ENCODE measurements around the gene PRPF19. TPM values are rescaled to one million over a fixed set of nuclear protein-coding genes. Genes with fewer than 3 reads are reported as not detected.

The PRPF19 gene
- polyA plus RNA-seq, 3 donors, result 134 to 141 (median 141) TPM

DNA sequence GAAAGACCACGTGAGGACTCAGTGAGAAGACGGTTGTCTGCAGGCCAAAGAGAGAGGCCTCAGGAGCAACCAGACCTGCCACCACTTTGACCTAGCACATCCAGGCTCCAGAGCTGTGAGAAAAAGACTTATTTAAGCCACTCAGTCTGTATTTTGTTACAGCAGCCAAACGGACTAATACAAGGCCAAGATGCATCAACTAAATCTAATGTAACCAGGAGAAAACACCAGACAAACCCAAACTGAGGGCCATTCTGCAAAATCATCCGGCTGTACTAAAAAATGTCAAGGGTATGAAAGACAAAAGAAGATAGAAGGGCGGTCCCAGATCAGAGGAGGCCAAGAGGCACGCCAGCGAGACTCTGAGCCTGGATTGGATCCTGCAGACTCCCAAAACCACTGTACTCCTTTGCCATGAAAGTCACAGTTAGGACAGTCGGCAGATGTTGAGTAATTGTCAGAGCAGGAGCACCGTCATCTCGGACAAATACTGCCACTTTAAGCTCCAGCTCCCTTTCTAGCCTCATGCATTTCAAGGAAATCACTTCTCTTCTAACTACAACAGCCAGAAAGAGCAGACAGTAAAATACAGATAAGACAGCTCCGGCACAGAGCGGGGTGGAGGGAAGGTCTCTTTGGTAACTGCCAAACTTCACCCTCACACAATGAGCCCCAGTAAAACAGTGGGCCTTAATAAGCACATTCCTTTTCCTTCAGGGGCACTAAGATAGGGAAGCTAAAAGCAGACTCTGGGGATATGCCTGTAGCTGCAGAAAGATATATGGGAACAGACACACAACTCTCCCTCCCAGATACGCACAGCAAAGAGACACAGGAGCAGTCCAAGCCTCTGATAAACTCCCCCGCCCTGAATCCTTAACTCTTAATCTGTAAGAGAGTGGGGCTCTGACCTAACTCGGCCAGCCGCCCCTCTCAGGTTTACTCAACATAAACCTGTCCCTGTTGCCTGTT lies 42.5 kb downstream of the PRPF19 start:
- no peak for DNase-seq

DNA sequence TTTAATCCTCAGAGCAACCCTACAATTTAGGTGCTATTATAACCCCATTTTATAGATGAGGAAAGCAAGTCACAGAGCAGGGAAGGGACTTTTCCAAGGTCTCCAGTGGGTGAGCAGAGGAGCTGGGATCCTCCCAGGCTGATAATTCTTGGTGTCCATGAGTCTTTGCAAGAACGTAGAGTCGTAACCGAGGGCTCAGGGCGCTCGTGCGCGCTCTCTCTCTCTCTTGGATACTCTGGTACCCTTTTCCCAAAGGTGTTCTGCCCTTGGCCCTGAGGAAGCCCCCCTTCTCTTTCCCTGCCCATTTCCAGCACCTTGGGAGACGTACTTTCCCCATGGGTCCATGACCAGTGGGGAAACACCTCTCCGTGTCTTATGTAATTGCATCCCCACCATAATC lies 44.2 kb downstream of the PRPF19 start:
- no peak for DNase-seq

DNA sequence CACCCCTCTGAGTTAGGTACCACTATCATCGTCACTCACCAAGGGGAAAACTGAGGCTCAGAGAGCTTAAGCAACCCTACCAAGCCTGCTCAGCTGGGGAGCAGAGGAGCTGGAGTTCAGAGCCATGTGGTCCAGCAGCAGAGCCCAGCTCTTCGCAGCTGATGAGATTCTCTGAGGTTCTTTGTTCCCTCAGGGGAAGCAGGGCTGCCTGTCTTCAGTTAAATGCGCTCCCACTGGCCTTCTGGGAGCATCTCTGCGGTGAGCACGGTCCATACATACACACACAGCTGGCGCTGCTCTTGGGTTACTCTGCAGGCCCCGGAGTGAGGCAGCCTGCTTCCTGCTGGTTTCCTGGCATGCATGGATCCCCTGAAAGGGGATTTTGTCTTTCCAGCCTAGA lies 45.4 kb downstream of the PRPF19 start:
- no peak for DNase-seq

DNA sequence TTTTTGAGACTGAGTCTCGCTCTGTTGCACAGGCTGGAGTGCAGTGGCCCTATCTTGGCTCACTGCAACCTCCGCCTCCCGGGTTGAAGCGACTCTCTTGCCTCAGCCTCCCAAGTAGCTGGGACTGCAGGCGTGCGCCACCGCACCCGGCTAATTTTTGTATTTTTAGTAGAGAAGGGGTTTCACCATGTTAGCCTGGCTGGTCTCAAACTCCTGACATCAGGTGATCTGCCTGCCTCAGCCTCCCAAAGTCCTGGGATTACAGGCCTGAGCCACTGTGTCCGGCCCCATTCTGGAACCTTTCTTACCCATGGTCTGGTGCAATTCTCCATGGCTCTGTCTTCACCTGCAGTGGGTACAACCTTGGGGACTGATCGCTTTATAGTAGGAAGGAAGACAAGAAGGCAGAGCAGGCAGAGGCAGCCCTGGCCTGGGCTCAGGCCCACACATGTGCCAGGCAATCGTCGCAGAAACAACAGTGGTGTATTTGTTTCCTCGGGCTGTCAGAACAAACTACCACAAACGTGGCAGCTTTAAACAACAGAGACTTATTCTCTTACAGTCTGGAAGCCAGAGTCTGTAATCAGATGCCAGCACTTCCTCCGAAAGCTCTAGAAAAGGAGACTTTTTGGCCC lies 46.7 kb downstream of the PRPF19 start:
- no peak for DNase-seq

DNA sequence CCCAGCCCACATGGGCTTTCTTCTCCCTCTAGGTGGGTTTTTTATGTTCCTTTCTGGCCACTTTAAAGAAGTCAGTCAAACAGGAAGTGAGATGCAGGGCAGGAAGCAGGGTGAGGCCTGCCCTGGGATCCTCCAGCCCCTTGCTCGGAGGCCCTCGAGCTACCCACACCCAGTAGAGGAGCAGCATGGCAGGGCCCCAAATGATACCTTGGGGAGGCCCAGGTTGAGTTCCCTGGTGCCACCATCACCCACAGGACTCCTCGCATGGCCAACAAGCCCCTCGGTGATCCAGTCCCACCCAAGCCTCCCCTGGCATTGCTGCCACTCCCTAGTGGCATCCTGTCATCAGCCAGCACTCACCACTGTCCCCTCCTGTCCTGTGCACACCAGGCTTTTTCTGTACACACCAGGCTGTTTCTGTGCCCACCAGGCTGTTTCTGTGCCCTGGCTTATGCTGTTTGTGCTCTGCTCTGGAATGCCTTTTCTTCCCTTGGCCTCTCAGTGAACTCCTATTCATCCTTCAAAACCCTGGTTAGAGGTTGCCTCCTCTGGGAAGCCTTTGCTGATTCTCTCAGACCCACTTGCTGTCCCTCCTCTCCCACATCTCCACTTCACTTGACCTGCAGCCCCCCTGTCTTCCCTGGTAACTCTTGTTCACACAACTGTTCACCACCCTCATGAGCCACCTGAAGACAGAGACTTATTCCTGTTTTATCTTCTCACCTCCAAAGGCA lies 47.5 kb downstream of the PRPF19 start:
- DNase-seq, result no peak

DNA sequence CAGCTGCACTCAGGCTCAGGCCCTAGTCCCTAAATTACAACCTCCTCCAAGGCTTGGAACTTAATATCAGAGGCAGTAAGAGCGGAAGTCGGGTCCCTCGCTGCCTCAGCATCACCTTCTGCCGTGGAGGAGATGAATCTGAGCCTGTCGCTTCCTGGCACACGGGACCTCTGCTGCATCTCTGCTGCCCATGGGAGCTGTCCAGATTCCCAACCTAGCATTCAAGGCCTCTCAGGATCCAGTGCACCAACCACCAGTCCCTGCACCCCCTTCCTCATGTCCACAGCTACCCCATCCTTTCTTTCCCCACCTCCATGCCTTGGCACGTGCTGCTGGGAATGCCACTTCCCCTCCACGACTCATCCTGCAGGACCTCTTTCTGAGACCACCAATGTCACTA lies 48.1 kb downstream of the PRPF19 start:
- no peak for DNase-seq

DNA sequence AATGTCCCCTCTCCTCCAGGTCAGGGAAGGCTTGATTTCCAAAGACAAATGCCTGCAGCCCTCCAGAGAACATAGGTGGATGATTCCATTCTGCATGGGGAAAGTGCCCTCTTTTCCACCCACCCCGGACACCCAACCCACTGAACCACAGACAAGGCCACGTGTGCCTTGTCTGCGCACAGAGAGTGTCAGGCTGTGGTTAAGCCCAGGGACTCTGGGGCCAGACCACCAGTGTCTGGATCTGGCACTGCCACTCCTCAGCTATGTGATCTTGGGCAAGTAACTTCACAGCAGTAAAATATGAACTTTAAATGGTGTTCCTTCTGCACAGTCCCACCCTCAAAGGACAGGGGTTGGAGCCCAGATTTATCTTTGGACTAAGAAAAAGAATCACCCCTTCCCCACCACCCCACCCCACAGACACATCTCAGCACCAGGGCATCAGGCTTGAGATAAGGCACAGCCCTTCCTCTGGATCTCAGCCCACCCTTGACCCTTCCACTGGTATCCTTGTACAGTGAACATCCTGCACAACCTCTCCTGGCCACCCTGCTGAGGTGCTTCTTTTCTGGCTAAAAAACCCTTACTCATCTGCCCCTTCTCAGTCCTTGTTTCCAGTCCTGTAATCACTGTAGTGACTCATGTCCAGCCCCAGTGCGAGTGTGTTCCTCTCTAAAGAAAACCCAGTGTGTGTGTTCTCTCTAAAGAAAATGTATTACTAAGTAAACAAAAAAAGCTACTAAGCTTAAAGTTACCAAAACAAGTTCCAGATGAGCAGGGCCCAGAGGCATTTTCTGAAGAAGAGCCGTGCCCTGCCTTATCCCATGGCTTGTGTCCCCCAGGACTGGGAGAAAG lies 48.8 kb downstream of the PRPF19 start:
- DNase-seq, result no peak

DNA sequence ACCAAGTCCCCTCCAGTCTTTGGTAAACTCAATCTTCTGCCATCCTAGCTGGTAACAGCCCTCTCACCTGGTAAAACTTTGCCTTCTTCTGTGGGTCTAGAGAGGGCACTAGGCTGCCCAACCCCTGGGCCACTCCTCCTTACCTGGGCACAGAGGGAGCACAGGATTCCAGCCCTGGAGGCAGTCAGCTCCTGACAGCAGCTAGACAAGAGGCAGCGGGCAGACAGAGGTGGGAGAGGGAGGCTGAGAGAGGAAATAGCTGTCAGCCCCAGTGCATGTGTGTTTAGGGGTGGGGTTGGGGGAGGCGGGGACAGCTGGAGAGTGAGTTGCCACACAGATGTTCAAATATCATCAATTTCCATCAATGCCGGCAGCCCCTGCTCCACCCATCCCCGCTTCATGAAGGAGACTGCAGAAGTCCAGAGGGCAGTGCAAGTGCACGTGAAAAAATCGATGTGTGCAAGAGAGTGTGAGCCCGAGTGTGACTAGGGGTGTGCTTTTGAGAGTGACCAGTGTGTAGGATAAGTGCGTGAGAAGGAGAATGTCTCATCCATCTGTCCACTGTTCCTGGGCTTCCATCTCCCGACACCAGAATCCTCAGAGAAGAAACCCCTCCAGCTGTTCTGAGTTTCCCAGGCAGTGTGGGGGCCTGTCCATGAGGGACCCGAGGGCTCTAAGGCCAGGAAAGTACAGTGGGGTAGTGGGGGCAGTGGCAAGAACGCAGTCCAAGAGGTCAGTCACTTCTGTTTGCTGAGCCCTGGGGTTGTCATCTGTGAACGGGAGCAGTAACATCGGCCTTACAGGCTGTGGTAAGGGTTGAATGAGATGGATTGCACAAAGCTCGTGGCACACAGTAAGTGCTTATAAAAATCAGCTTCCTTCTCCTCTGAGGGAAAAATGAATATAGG lies 50.4 kb downstream of the PRPF19 start, which contains the start of gene PTGDR2:
PTGDR2 (minus strand) TSS at position 225 of the 908 bp plus-strand sequence. CDS start 2,228 bp downstream, outside the sequence.
- no peak for DNase-seq

DNA sequence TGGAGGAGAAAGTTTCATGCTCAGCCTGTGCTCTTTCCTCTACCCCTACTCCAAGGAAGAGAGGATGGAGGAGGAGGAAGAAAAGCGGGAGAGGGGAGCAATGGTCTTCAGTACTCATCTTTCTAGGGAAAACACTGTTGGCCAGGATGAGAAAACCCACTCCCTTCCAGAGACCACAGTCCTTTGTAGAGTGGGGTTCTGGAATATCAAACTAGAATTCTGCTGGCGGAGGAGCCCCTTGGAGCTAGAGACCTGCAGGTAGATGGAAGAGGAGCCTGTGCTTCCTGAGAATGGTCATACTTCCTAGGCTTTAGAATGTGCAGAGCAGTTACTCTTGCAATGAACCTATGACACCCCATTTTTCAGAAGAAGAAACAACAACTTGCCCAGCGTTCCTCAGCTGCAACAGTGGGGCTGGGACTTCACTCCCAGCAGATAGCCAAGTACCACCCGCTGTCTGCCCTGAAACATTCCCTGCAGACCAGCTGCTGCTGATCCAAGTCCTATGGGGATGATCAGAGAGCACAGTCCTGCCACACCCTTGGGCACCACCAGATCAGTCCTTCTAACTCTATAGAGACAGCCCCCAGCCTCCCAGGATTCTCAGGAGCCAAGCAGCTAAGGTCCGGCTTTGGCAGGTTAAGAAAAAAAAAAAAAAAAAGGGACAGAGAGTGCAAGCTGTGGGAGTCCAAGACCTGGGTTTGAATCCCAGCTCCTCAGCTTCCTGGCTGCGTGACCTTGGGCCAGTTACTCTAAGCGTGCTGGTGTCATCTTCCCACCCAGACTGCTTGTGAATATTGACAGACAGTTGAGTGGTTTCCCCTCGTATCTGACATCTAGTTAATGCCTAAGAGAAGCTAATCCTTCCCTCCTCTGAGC lies 51.3 kb downstream of the PRPF19 start:
- no peak for DNase-seq

DNA sequence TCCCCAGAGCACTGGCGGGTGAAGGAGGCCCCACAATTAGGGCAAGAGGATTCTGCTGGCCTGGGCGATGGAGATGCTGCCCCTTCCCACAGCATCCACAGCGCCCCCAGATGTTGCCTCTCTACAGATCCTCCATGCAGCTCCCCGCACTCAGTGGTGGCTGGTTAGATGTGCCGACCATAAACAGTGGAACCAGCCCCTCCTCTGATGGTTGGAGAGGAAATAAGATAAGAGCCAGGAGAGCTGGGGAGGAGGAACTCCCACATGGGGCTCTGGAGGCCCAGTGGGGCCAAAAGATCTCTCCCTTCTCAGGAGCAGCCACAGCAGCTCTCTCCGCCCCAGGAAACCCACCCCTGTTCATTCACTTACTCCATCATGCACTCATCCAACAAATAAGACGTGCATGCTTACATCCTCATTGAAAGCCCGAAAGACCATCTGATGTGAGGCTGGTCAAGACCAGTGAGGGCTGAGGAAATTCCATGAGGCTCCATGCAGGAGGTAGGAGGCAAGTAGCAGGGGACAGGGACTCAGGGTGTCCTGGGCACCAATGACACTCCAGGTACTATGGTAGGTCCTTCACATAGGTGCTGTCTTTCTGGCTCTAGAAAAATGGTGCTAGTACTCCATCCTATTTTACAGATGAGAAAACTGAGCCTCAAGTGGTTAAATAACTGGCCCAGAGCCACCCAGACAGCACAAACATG lies 52.1 kb downstream of the PRPF19 start:
- no peak for DNase-seq

DNA sequence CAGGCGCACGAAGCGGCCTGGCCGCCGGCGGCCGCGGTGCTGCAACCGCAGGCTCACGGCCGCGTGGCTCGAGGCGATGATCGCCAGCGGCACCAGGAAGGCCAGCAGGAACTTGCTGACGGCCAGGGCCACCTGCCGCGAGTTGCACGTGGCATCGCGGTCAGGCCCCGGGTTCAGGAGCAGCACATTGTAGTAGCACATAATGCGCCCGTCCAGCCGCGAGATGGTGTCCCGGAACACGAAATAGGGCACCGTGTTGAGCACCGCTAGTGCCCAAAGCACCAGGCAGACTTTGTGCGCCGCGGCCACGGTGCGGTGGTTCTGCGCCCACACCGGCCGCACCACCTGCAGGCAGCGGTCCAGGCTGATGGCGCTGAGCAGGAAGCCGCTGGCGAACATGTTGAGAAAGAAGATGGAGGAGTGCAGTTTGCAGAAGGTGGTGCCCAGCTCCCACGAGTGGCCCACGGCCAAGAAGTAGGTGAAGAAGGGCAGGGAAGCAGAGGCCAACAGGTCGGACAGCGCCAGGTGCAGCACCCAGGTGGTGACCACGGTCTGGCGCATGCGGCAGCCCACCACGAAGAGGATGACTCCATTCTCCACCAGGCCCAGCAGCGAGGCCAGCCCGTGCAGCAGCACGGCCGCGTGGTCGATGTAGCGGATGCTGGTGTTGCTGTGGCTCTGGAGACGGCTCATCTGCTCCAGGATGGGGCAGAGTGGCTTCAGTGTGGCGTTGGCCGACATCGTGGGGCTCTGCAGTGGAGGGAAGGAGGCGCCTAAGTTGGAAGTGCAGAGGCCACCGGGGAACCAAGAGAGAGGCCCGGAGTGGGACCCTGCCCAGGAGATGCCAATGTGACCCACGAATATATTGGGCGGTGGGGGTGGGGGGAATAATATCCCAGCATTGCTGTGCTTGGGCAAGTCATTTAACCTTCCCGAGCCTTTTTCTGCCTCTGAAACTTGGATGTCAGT lies 53.1 kb downstream of the PRPF19 start:
- no peak for DNase-seq

DNA sequence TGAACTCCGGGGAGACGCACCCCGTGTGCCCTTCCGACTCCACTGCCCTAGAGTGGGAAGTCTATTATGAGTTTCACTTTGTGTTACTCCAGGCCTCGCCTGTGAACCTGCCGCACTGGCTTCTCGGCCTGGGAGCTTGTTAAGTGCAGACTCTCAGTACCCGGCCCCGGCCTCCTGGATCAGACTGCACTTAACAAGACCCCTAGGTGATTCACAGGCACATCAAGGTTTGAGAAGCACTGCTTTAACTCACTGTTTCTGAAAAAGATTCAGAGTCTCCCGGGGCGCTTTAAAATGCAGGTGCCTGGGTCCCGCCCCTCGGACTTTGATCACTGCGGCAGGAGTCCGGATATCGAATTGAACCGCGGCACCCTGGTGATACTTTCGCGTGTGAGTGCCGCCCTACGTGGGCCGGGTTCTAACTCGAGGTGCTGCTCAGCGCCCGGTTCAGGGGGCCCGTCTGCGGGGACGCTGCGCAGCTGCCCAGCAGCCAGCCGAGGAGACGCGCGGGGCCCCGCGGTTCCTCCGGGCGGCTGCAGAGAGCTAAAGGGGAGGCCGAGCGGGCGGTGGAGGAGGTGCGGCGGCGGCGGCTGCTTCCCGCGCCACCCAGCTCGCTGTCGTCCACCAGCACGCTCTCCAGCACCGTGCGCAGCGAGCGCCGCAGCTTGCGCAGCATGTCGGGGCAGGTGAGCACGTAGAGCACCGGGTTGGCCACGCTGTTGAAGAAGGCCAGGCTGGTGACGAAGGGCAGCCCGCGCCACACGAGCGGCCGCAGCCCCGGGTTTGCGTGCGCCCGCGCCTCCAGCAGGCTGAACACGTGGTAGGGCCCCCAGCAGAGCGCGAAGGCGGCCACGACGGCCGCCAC lies 54.0 kb downstream of the PRPF19 start:
- DNase-seq, result no peak

DNA sequence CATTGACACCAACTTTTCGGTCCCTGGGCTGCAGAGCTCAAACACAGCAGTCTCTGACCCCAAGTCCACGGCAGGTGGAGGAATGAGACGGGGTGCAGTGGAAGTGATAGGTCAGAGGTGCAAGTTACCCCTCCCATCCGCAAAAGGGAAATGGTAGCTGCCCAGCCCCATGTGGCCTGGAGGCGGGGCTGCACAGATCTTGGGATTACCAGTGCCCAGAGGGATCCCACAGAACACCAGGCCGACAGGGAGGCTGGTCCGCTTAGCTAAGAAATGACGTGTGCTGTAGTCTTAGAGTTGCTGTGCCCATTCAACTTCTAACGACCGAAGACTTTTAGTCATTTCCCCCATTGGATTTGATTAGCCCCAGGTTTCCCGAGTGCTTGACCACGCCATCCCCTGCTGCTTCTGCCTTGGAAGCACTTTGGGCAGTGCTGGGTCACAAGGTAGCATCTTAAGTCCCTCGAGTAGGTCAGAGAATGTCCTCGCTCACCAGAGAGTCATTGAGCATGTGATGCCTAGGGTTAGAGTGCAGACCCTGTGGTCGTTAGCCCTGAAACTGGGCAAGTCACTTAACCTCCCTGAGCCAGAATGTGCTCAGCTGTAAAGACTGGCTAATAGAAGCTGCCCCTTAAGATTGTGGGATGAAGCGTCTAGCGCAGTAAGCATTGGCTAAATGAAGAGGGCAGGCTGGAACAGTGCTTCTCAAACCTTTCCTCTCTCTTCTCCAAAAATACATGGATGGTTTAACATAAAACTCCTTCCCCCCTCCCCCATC lies 54.9 kb downstream of the PRPF19 start:
- no peak for DNase-seq

DNA sequence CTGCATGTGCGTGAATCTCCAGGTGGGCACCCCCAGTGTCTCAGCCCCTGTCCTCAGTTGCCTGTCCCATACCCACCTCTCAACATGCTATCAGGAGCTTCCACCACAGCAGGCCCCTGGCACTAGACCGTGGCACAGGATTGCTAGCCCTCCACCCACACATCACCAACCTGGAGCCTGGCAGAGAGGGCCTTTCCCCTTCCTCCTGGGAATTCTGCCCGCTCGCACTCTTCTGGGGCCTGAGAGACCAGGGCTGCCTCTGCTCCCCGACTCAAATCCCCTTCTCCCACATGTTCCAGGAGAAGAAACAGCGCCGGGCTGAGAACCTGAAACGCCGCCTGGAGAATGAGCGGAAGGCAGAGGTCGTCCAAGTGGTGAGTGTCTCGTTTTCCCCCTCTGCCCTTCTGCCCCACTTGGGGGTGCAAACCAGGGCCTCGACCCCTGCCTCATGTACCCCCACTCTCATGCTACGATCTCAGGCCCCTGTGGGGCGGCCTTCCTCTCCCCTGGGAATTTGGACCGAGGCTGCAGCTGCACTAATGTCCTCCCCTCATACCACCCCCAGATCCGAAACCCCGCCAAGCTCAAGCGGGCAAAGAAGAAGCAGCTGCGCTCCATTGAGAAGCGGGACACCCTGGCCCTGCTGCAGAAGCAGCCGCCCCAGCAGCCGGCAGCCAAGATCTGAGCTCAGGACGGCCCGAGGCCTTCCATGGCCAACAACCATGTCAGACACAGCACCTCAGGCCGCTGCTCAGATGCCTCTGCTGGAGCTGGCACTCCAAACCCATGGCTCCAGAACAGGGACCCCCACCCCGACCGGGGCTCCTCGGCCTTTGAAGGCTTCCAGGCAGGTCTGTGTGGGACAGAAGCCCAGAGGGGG lies 56.5 kb downstream of the PRPF19 start:
- DNase-seq, result no peak
